GM12891 (cell line): Measurements from ENCODE around the gene TMEM80.

ENCODE experiments used
- PAX5 ChIP-seq: IDR thresholded peaks from 2 replicates; pipeline ENCODE4 v1.6.1; 2011; ENCODE audit warnings: low read length, moderate library complexity, mild to moderate bottlenecking; ENCODE audit not compliant: insufficient read depth, severe bottlenecking
- POLR2A ChIP-seq: IDR thresholded peaks from 2 replicates; pipeline ENCODE4 v1.6.1; 2011; ENCODE audit warnings: low read depth, low read length, control low read depth
- POLR2AphosphoS5 ChIP-seq: IDR thresholded peaks from 2 replicates; pipeline ENCODE4 v1.6.1; 2011; ENCODE audit warnings: low read depth, low read length, control low read depth
- POU2F2 ChIP-seq: IDR thresholded peaks from 2 replicates; pipeline ENCODE4 v1.6.1; 2011; ENCODE audit warnings: low read depth, mild to moderate bottlenecking, control low read depth, low read length, moderate library complexity
- SPI1 ChIP-seq: IDR thresholded peaks from 2 replicates; pipeline ENCODE4 v1.6.1; 2011; ENCODE audit warnings: low read depth, low read length, control low read depth
- TAF1 ChIP-seq: IDR thresholded peaks from 2 replicates; pipeline ENCODE4 v1.6.1; 2011; ENCODE audit warnings: low read depth, low read length, control low read depth

DNA sequence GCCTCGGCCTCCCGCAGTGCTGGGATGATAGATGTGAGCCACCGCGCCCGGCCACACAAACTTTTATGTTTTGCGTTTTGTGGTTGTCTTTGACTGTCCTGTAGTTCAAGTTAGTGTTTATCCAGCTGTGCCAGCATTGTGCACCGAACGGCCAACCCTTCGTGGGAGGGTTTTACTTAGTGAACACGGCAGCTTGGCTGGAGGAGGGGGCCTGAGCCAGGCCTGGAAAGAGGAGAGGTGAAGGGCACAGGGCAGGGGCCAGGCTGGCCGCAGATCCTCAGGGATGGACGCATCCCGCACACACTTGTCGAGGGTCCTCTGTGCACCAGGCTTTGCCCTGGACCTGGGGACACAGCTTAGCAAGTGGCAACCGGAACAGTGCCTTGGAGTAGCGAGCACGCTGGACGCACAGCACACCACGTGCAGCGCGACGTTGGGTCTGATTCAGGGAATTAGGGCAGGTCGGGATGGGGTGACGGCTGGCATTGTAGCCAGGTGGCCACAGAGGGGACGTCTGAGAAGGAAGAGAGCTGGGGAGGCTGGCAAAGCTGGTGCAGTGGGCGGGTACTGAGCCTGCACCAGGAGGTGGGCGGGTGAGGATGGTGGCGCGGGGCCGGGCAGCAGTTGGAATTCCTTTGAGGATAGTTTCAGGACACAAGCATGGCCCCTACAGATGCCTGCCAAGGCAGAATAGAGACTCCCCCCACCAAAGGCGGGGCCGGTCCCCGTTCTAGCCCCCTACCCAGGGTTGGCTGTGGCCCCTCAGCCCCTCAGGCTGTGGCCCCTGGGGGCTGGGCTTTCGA is 23.8 kb downstream of the TMEM80 start:
- TF ChIP-seq POLR2A (no peak), TAF1 (no peak), POLR2AphosphoS5 (no peak), POU2F2 (no peak), PAX5 (no peak), SPI1 (no peak)
